ENCODE results near the gene PTPN18.

- TF ChIP-seq TAF1 (IDR thresholded peaks at IDR 0.05; ENCODE audit: borderline replicate concordance, low read depth, low read length) (no peak), POLR2A (IDR thresholded peaks at IDR 0.05; ENCODE audit: low read depth, low read length) (no peak), POLR2AphosphoS5 (IDR thresholded peaks at IDR 0.05; ENCODE audit: low read depth, low read length) (no peak)
These were observed 19.5 kb upstream of the PTPN18 start for GRCh38 chr2:130336150-130336876.

All from GM12892 (cell line).